Measurements from ENCODE around the gene C1S. TPM values are rescaled to one million over a fixed set of nuclear protein-coding genes. Genes with fewer than 3 reads are reported as not detected.
A peak's percentile ranks its signal among the peaks of the same experiment; 100 is the strongest.

The C1S gene
- total RNA-seq, 2 experiments from 2014 or later, result 3.6 to 5.2 TPM

- Histone ChIP-seq H2AFZ (ENCODE audit: low read length) (no peak overlapping the region), H3K9me3 (ENCODE audit: low read length) (no peaks in the 10 kb centered on the region), H3K4me2 (ENCODE audit: low read length) (no peak overlapping the region), H3K4me1 (ENCODE audit: insufficient read depth, low read length, poor library complexity, severe bottlenecking) (peaks cover 3% of the 10 kb centered on the region), H3K4me3 (ENCODE audit: low read depth, low read length, poor library complexity, severe bottlenecking) (no peak overlapping the region), H3K36me3 (ENCODE audit: insufficient read depth, low read length) (no peaks in the 10 kb centered on the region), H3K27ac (ENCODE audit: low read depth, low read length, poor library complexity, severe bottlenecking) (no peak overlapping the region), H4K20me1 (ENCODE audit: insufficient read depth, low read length) (no peaks in the 10 kb centered on the region), H3K9me2 (ENCODE audit: insufficient read depth, low read length) (no peaks in the 10 kb centered on the region), H3K79me2 (ENCODE audit: insufficient read depth, low read depth, low read length) (no peaks in the 10 kb centered on the region)
- ChIA-PET CTCF (ENCODE audit: unreplicated experiment) (interaction anchor here (0.6 to 0.8 kb wide), 3 partner anchors 20 to 40 kb away, joined by 3 to 4 read pairs (median 4); no protein-coding TSS in a partner anchor), POLR2A (interaction anchor here (0.6 to 1.0 kb wide), 3 partner anchors 170 to 718 kb away, joined by 3 to 5 read pairs (median 3); partner anchors contain the start of genes C12orf57 and RNU7-1)
- intact Hi-C loops (cut with micrococcal nuclease; ENCODE audit: unreplicated experiment), result loop anchor here (2.0 to 10.0 kb wide), 2 partner anchors 21 to 1669 kb away; partner anchors contain the start of gene C1R
- TF ChIP-seq EZH2phosphoT487 (IDR thresholded peaks at IDR 0.05; ENCODE audit: borderline replicate concordance, low read depth, low read length) (no peak), CTCF (conservative IDR thresholded peaks at IDR 0.05; ENCODE audit: low read length) (peak; percentile 90)
- peak; percentile 62 for DNase-seq (ENCODE audit: low spot score)
- no TSS peak for BruUV-seq (replicated peaks)
Observed at GRCh38 chr12:7113389-7113871, 52.9 kb downstream of the C1S start.

DNA sequence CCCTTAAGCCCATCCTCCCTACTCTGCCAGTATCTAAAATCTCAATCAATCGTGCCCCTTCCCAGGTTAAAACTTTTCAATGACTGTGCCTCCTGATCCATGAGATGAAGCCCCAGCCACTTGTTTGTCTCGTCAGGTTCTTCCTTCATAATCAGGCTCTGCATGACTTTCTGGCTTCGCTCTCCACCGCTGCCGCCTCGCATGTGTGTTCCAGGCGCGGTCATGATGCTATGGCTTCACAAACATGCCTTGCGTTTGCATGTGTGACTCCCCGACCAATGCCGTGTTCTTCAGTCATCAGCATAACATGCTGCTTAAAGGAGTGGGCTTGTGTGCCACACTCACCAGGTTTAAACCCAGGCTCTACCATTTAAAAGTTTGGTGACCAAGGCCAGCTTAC lies 53.5 kb downstream of the C1S start:
- TF ChIP-seq EZH2phosphoT487 (IDR thresholded peaks at IDR 0.05; ENCODE audit: borderline replicate concordance, low read depth, low read length) (no peak), CTCF (conservative IDR thresholded peaks at IDR 0.05; ENCODE audit: low read length) (no peak)
- Histone ChIP-seq H3K9me2 (ENCODE audit: insufficient read depth, low read length) (no peaks in the 10 kb centered on the region), H3K9me3 (ENCODE audit: low read length) (no peaks in the 10 kb centered on the region), H3K79me2 (ENCODE audit: insufficient read depth, low read depth, low read length) (no peaks in the 10 kb centered on the region), H3K4me1 (ENCODE audit: insufficient read depth, low read length, poor library complexity, severe bottlenecking) (no peaks in the 10 kb centered on the region), H3K27ac (ENCODE audit: low read depth, low read length, poor library complexity, severe bottlenecking) (no peak overlapping the region), H3K36me3 (ENCODE audit: insufficient read depth, low read length) (no peaks in the 10 kb centered on the region), H2AFZ (ENCODE audit: low read length) (no peak overlapping the region), H3K4me3 (ENCODE audit: low read depth, low read length, poor library complexity, severe bottlenecking) (no peak overlapping the region), H3K4me2 (ENCODE audit: low read length) (no peak overlapping the region), H4K20me1 (ENCODE audit: insufficient read depth, low read length) (no peaks in the 10 kb centered on the region)
- no peak for DNase-seq (ENCODE audit: low spot score)
- CTCF ChIA-PET (ENCODE audit: unreplicated experiment), result interaction anchor here (0.6 to 0.7 kb wide), 2 partner anchors 25 to 40 kb away, joined by 3 to 4 read pairs; no protein-coding TSS in a partner anchor
- BruUV-seq (replicated peaks), result no TSS peak
- POLR2A ChIA-PET, result interaction anchor here (0.6 kb wide), 2 partner anchors 220 to 717 kb away, joined by 3 read pairs; no protein-coding TSS in a partner anchor
- intact Hi-C loops (cut with micrococcal nuclease; ENCODE audit: unreplicated experiment), result loop anchor here (10.0 kb wide), 1 partner anchor 1669 kb away; no protein-coding TSS in a partner anchor

DNA sequence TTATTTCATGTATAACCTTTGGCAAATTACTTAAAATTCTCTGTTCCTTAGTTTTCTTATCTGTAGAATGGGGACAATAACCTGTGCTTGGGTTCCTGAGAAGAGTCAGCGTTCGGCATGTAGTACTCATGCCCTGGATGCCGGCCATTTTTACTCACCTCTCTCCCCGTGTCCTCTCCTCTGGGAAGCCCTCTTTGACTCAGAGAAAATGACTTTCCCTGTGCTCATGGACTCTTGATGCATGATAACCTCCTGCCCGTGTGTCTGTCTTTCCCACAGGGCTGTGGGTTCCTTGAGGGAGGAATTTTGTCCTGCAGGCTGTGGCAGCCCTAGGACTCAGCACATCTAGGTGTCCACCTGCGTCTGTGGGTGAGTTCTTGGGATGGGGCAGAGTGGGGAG lies 54.3 kb downstream of the C1S start:
- no peaks in the 10 kb centered on the region for H4K20me1 ChIP-seq (ENCODE audit: insufficient read depth, low read length)
- H3K4me2 ChIP-seq (ENCODE audit: low read length), result no peak overlapping the region
- no peaks in the 10 kb centered on the region for H3K4me1 ChIP-seq (ENCODE audit: insufficient read depth, low read length, poor library complexity, severe bottlenecking)
- intact Hi-C loops (cut with micrococcal nuclease; ENCODE audit: unreplicated experiment), result loop anchor here (10.0 kb wide), 1 partner anchor 1670 kb away; no protein-coding TSS in a partner anchor
- no peaks in the 10 kb centered on the region for H3K9me3 ChIP-seq (ENCODE audit: low read length)
- DNase-seq (ENCODE audit: low spot score), result no peak
- ChIA-PET POLR2A (interaction anchor here (0.6 kb wide), 1 partner anchor 143 kb away, joined by 3 read pairs; no protein-coding TSS in a partner anchor), CTCF (ENCODE audit: unreplicated experiment) (no interaction called here)
- BruUV-seq (replicated peaks), result no TSS peak
- TF ChIP-seq EZH2phosphoT487 (IDR thresholded peaks at IDR 0.05; ENCODE audit: borderline replicate concordance, low read depth, low read length) (no peak), CTCF (conservative IDR thresholded peaks at IDR 0.05; ENCODE audit: low read length) (no peak)
- no peaks in the 10 kb centered on the region for H3K36me3 ChIP-seq (ENCODE audit: insufficient read depth, low read length)
- no peak overlapping the region for H2AFZ ChIP-seq (ENCODE audit: low read length)
- H3K9me2 ChIP-seq (ENCODE audit: insufficient read depth, low read length), result no peaks in the 10 kb centered on the region
- no peak overlapping the region for H3K27ac ChIP-seq (ENCODE audit: low read depth, low read length, poor library complexity, severe bottlenecking)
- H3K4me3 ChIP-seq (ENCODE audit: low read depth, low read length, poor library complexity, severe bottlenecking), result no peak overlapping the region
- H3K79me2 ChIP-seq (ENCODE audit: insufficient read depth, low read depth, low read length), result no peaks in the 10 kb centered on the region

Data from OCI-LY7 (cell line).